Stimulated activated CD4-positive, alpha-beta T cell treated with anti-CD3 and anti-CD28 coated beads, Interleukin-15, amount 100 ng/mL, for 24 hours (primary cell): Measurements from ENCODE around the gene MACROD2.

Experiments used
- DNase-seq: peaks from one replicate; pipeline ENCODE4 v3.0.0-alpha.2; 2020

MACROD2 gene

GRCh38 chr20:14783766-14784165 lies 788.5 kb downstream of the MACROD2 start:
- no peak for DNase-seq

DNA sequence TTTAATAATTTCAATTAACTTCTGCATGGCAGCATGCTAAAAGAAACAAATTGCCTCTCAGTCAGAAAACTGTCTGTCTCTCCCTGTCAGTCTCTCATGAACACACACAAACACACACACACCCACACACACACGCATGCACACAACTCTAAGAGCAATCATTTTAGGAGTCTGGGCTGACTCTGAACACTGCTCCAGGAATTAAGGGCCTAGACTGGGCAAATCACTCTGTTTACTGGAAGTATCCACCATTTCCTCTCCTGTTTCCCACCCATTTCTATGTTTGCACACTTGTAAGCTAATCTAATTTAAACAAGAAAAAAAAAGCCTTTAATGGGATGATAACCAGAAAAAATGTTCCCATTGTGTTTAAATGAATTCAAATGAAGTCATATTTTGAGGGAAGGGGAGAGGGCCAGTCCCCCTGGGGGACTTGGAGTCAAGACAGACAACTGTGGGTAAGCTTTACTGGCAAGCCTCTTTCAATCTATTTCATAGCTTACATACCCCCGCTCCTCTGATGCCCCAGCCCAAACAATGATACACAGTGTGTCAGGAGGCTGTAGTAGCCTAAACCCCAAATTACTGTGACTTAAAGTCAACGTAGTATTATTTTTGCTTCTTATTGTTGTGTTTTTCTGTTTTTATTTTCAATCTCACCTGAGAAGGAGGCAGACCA lies 789.9 kb downstream of the MACROD2 start:
- no peak for DNase-seq

- DNase-seq: no peak
These were observed 794.9 kb downstream of the MACROD2 start for GRCh38 chr20:14790190-14790589.

DNA sequence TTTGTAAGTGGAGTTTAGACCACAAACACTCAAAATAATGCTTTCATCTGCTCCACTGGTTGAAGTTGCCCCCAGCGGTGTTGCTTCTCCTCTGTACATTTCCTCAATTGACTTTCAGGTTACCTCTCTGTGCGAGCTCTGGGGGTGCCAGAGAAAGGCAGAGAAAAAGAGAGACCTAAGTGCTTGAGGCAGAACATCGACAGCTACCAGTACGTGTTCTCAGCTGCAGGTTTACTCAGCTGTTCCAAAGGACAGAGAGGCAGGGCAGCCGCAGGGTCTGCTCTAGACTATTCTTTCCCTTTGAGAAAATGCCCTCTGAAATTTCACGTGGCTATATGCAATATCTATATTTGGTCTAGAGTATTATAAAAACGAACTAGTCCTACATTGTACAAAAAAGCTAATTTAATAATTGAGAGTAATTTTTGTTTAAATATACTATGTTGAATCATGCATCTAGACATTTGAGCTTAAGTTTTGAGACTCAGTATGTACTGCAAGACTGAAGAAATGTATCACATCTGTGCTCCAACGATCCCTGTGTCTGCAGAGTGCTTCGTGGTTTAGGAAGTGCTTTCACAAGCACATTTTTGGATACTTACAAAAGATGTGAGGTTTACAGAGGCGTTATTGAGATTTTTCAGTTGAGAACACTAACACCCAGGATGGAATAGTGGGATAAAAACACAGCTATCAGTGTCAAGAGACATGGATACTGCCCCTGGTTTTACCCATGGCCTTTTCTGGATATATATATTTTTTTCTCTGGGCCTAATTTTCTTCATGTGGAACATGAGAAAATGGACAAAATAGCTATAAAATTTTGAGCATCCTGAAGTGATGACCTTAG lies 795.7 kb downstream of the MACROD2 start:
- DNase-seq: no peak

GRCh38 chr20:14792915-14793314 lies 797.6 kb downstream of the MACROD2 start:
- DNase-seq: no peak

DNA sequence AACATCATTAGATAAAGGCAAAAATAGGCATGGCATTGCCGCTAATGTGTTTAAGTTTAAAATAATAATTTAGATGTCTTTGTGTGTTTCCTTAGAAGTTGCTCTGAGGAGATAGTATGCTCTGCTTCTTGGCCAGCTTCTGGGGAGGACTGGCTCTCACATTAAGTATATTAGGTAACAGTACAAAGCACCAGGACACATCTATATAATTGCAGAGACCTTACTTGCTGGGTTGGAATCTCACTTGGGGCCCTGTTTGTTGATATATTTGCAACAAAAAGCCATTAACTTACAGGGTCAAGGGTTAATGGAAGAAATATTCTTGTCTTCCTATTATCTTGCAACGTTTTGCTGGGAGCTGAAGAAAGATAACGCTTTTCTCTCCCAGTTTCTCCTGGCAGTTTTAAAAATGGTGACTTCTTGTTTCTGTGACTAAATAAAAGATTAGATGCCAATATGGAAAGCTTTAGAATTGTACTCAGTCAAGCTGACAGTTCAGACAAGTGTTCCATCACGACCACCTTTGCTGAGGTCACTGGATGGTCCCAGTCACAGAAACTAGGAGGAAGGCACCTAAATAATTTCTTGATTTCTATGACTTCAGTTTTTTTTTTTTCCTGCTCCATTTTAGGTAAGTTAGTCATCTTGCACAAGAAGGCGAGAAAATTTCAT lies 804.4 kb downstream of the MACROD2 start:
- no peak for DNase-seq

DNA sequence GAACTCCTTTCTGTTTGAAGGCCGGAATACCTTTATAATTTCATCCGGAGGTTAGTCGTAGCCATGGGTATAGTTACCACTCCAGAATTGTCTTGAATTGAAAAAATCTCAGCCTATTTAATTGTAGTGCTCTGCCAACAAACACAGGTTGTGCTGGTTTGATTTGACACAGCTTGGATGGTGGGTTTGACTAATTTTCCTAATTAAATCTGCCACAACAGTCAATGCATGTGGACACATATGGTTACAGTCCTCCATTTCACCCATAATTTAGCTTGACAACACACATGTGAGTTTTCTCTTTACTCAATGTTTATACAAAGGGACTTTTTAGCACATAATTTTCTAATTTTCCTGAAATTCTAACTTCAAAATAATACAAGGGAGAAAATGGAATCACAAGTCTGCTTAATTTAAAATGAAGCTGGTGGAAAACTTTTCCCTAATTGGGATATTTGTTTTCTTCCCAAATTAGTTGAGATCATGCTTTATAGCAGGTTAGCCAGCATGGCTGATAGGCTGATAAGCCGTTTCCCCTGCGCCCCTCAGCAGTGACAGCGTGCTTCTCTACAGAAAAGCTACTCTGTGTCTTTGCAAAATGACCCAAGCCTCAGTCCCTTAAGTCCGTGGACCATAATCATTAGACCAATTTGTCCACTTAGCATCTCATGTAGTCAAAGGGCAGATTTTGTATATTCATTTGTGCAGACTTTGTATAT lies 805.5 kb downstream of the MACROD2 start:
- DNase-seq: no peak

GRCh38 chr20:14801591-14802325 lies 806.4 kb downstream of the MACROD2 start:
- DNase-seq: no peak

DNA sequence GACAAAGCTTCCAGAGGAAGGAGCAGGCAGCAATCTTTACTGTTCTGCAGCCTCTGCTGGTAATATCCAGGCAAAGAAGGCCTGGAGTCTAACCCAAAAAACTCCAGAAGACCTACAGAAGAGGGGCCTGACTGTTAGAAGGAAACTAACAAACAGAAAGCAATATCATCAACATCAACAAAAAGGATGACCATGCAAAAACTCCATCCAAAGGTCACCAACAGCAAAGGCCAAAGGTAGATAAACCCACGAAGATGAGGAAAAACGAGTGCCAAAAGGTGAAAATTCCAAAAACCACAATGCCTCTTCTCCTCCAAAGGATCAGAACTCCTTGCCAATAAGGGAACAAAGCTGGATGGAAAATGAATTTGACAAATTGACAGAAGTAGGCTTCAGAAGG lies 811.9 kb downstream of the MACROD2 start:
- no peak for DNase-seq

DNA sequence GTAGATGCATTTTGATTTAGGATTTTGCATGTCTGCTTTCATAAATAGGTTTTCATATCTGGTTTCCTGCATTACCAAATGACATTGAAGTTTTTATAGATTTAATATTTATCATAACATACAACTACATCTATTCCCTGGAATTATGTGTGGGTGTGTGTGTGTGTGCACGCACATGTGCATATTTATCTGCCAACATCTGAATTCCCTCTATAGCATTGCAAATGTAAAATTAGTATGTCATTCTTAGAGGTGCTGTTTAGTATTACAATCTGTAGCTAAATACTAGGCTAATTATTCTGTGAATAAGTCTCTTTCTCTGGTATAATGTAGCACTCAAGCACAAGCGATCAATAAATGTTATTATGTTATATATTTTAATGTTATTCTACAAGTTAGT lies 820.0 kb downstream of the MACROD2 start:
- no peak for DNase-seq

DNA sequence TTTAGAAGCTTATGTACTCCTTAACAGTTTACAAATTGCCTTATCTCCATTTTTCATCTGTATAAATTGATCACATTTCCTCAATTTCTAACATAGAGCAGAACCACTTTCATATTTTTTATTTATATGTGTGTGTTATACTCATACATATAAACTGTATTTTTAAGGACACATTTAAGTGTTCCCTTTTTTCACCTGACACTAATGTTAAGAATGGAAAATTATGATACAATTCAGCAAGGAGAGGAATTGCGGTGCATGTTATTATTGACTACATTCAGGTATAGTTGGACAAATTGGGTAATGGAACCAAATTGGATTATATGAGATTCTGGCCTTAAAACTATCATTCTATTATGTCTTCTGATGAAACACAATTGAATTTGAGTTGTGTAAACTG lies 821.2 kb downstream of the MACROD2 start:
- no peak for DNase-seq

GRCh38 chr20:14817101-14817500 lies 821.8 kb downstream of the MACROD2 start:
- DNase-seq: no peak

DNA sequence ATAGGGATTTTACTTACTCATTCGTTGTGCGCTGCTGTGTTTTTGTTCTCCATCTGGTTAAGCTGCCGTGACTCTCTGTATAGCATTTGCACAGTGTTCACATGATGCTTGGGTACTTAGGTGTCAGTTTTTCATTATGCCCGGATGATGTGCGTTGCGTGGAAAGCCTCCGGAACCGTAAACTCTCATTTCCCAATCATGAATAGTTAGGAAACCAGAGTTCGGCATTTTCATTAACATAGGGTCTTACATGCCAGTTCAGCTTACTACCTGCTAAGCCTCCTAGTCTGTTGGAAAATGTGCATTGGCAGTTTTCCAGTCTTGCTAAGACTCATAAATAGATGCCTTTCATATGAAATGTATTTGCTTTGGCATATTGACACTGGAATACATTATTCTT lies 825.5 kb downstream of the MACROD2 start:
- no peak for DNase-seq

GRCh38 chr20:14821251-14821650 lies 825.9 kb downstream of the MACROD2 start:
- no peak for DNase-seq

GRCh38 chr20:14824996-14825395 lies 829.7 kb downstream of the MACROD2 start:
- DNase-seq: no peak

- no peak for DNase-seq
These were observed 831.4 kb downstream of the MACROD2 start for GRCh38 chr20:14826543-14827313.

GRCh38 chr20:14828459-14828858 lies 833.1 kb downstream of the MACROD2 start:
- DNase-seq: no peak

GRCh38 chr20:14829906-14830305 lies 834.6 kb downstream of the MACROD2 start:
- DNase-seq: no peak

GRCh38 chr20:14830466-14830865 lies 835.1 kb downstream of the MACROD2 start:
- DNase-seq: no peak

DNA sequence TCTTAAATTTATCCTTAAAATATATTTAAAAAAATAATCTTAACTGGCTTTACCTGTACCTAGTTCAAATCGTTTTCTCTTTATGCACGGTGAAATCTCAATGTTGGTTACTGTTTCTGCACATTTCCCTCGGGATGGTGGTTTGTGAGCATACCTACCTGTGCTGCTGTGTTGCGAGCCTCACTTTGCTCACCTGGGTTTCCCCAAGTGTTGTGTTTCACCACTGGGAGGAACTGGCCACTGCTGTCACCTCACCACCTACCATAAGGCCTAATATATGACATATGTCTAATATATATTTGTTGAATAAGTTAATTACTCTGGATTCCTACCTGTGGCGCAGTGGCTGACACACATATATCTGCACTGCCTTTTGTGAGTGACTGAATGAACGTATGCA lies 835.6 kb downstream of the MACROD2 start:
- no peak for DNase-seq

DNA sequence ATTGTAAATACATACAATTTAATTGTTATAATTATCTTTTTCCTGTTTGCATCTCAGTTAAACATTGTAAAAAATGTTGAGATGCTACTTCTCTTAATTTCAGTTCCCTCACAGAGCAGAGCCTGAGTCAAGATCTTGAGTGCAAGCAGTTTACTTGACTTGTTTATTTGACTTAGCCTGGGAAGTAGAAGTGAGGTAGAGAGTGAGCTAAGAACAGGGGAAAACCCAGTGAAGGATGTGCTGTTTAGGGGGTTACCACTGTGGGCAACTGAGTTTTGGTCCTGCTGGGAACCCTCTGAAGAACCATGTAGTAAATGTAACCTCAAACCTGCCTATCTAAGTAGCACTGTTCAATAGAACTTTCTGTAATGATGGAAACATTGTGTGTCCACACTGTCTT lies 837.3 kb downstream of the MACROD2 start:
- no peak for DNase-seq
